SJCRH30 (cell line): ENCODE data around the gene MAP4K5. TPM values are rescaled to one million over a fixed set of nuclear protein-coding genes. Genes with fewer than 3 reads are reported as not detected.
"Not testable (repeated sequence)": the region's sequence is repeated elsewhere in the genome, so short reads cannot be mapped to it uniquely, and the experiment has no call there.

ENCODE experiments used
- DNase-seq, 2 experiments: peaks; one replicate each; pipeline ENCODE4 v3.0.0-alpha.2; 2015 to 2020
- H3K27ac ChIP-seq: fragments of 250-450 bp; sonication (Bioruptor Pico); 2 replicates; pipeline ENCODE4 v1.5.1; 2020; ENCODE audit warnings: mild to moderate bottlenecking, moderate library complexity
- H3K27me3 ChIP-seq: fragments of 250-450 bp; sonication (Bioruptor Pico); 2 replicates; pipeline ENCODE4 v1.5.1; 2020; ENCODE audit warnings: mild to moderate bottlenecking, moderate library complexity
- H3K36me3 ChIP-seq: fragments of 250-450 bp; sonication (Bioruptor Pico); 2 replicates; pipeline ENCODE4 v1.5.1; 2020; ENCODE audit warnings: mild to moderate bottlenecking, moderate library complexity
- H3K4me1 ChIP-seq: fragments of 250-450 bp; sonication (Bioruptor Pico); 2 replicates; pipeline ENCODE4 v1.5.1; 2020; ENCODE audit warnings: mild to moderate bottlenecking, moderate library complexity
- H3K4me3 ChIP-seq: fragments of 250-450 bp; sonication (Bioruptor Pico); 2 replicates; pipeline ENCODE4 v1.5.1; 2020; ENCODE audit warnings: mild to moderate bottlenecking, moderate library complexity
- H3K9me3 ChIP-seq: fragments of 250-450 bp; sonication (Bioruptor Pico); replicated peaks from 2 replicates; pipeline ENCODE4 v1.5.1; 2020; ENCODE audit warnings: mild to moderate bottlenecking, moderate library complexity
- total RNA-seq: library from RNA; depleted of rRNA; stranded (reverse); fragments of >200 nt; shearing (Covaris generic); gene quantifications from 2 replicates; pipeline ENCODE4 v1.2.3, GENCODE V29; 2014

The MAP4K5 gene
- total RNA-seq, 1 experiment from 2014 or later = 57.3 TPM

DNA sequence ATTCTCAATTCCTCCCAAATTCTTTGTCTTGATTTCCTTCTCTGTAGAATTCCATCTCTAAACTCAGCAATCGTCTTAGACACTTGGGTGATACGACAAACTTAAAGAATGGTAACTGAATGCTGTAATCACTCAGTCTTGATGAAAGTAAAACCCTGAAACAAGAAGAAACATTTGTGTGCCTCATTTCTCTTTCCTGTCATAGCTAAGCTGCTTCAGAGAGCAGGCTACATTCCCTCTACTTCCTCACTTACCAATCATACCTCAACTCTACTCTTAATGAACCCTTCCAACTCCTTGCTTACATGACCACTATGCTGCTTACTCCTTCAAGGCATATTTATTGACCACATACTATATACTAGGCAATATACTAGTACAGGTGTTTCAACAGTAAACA lies 8.3 kb downstream of the MAP4K5 start:
- Histone ChIP-seq H3K27ac (no peak overlapping the region), H3K9me3 (no peaks in the 10 kb centered on the region), H3K4me1 (peaks cover 7% of the 10 kb centered on the region; the same call in 1 of the 2 replicates)

DNA sequence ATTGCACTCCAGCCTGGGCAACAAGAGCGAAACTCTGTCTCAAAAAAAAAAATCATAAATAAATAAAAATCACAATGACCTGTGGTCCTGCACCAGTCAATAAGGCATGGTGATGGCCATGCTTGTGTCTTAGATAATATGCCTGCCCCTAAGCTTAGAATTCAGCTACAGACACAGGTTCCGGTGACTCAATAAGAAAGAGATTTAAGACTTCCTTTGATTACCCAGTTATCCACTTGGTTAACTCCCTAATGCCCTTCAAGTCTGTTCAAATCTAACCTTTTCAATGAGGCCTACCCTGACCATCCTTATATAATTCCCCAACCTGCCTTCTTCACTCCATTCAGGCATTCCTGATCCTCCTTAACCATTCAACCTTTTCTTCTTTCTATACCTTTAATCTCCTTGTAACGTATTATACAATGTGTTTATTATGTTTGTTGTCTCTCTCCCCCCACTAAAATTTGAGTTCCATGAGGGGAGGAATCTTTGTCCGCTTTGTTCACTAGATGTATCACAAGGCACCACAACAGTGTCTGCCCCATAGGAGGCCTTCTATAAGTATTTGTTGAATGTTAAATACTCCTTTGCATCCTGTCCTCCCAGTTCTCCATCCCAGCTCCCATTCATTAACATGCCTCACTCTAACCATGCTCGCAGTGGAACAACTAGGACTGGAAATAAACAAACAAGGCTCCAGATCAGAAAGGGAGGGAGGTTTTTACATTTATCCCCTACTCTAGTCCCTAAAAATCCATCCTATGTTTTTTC lies 8.9 kb downstream of the MAP4K5 start:
- H3K27me3 ChIP-seq = no peaks in the 10 kb centered on the region
- no peak overlapping the region for H3K4me3 ChIP-seq
- peaks cover 5% of the 10 kb centered on the region; the same call in 1 of the 2 replicates for H3K36me3 ChIP-seq
- H3K9me3 ChIP-seq = no peaks in the 10 kb centered on the region
- no peak for DNase-seq
- peaks cover 7% of the 10 kb centered on the region; the same call in 1 of the 2 replicates for H3K4me1 ChIP-seq
- H3K27ac ChIP-seq = no peak overlapping the region

More for the DNA sequence above, 8.3 kb downstream of the MAP4K5 start:
- Histone ChIP-seq H3K27me3 (no peaks in the 10 kb centered on the region), H3K4me3 (no peak overlapping the region), H3K36me3 (peaks cover 3% of the 10 kb centered on the region; the same call in 1 of the 2 replicates)
- DNase-seq = no peak

DNA sequence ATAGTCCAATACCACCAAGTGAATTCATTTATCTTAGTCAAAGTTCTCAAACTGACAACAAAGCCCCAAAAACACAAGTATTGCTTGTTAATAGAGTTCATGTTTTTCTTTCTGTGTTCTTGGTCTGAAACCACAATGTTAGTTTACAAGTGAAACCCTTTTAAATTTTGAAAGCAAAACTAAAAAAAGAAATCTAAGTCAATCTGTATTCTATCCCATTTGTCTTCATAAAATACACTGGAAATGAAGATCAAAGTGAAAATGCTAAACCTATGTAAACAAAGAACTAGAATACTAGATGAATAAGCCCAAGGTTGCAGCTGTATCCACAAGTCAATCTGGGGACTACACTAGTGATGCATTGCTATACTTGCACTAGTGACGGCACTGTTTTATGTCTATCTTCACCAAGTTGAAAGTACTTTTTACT lies 10.4 kb downstream of the MAP4K5 start:
- Histone ChIP-seq H3K27ac (no peak overlapping the region), H3K27me3 (no peaks in the 10 kb centered on the region), H3K9me3 (no peaks in the 10 kb centered on the region), H3K4me3 (no peak overlapping the region), H3K4me1 (peaks cover 3% of the 10 kb centered on the region; the same call in 1 of the 2 replicates), H3K36me3 (peaks cover 2% of the 10 kb centered on the region; the same call in 1 of the 2 replicates)
- no peak for DNase-seq

DNA sequence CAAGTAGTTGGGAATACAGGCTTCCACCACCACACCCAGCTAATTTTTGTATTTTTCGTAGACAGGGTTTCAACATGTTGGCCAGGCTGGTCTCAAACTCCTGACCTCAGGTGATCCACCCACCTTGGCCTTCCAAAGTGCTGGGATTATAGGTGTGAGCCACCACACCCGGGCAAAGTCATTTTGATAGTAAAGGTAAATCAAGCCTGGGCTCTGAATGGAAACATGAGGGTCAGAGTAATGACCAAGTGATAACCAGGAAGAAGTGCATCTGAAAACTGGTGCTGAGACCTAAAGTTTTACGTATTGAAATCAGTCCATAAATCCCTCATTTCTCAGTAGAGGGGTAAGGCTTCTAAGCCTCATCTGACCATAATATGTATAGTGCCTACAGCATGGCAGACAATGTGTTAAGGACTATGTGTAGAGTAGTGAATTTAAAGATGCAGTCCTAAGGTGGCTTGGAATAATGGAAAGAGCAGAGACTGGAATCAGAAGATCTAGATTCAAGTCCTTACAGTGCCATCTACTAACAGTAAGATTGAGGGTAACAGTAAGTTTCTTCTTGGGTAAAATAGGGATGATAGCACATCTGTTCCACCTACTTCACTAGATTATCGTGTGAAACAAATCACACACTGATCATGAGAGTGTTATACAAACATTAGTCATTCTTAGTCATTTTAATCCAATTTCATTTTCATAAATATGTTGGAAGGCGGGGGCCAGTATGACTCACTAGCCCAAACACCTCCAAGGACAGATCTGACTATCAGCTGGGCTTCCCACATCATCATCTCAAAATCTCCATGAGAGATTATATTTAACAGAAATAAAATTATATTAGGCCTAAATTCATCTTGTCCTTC lies 11.2 kb downstream of the MAP4K5 start:
- no peak overlapping the region for H3K4me3 ChIP-seq
- H3K27ac ChIP-seq = no peak overlapping the region
- no peaks in the 10 kb centered on the region for H3K27me3 ChIP-seq
- H3K9me3 ChIP-seq = no peaks in the 10 kb centered on the region
- DNase-seq = no peak
- H3K4me1 ChIP-seq = peaks cover 3% of the 10 kb centered on the region; the same call in 1 of the 2 replicates
- H3K36me3 ChIP-seq = peaks cover 4% of the 10 kb centered on the region; the same call in 1 of the 2 replicates

DNA sequence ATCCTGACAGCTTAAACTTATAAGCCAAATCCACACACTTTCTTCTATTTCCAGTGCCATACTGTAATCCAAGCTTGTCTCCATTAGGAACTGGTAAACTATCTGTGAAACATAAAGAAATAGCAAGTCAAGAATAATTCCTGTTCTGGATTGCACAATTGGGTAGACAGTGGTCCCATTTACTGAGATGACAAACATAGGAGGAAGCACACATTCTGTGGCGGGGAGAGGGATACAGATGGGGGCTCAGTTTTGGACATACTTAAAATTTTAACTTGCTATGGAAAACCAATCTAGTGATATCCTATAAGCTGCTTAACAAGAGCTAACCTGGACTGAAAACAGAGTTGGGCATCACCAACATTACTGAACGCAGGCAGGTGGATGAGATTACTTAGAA lies 16.3 kb downstream of the MAP4K5 start:
- H3K27me3 ChIP-seq = no peaks in the 10 kb centered on the region
- no peak overlapping the region for H3K27ac ChIP-seq
- H3K36me3 ChIP-seq = peaks cover 7% of the 10 kb centered on the region; the same call in 1 of the 2 replicates
- H3K4me3 ChIP-seq = no peak overlapping the region
- no peaks in the 10 kb centered on the region for H3K4me1 ChIP-seq
- DNase-seq = no peak
- H3K9me3 ChIP-seq = no peaks in the 10 kb centered on the region

DNA sequence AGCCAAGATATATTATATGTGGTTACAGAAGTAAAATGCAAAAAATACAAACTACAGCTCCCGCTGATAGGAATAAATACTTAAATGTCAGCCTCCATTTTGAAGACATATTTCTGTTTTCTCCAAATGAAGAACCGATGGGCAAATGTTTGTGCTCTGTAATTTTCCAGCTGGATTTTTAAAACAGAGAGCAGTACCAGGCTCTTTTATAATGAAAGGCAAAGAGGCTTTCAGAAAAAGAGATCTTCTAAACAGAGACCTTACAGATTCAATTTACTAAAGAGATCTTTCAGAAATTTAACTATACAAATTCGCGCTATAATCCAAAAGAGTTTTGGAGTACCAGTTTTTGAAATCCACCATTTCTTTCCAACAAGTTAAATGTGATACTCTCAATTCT lies 19.9 kb downstream of the MAP4K5 start:
- Histone ChIP-seq H3K9me3 (no peaks in the 10 kb centered on the region), H3K4me1 (no peaks in the 10 kb centered on the region), H3K36me3 (peaks cover 5% of the 10 kb centered on the region), H3K27me3 (no peaks in the 10 kb centered on the region), H3K27ac (no peak overlapping the region), H3K4me3 (no peak overlapping the region)
- DNase-seq = no peak

DNA sequence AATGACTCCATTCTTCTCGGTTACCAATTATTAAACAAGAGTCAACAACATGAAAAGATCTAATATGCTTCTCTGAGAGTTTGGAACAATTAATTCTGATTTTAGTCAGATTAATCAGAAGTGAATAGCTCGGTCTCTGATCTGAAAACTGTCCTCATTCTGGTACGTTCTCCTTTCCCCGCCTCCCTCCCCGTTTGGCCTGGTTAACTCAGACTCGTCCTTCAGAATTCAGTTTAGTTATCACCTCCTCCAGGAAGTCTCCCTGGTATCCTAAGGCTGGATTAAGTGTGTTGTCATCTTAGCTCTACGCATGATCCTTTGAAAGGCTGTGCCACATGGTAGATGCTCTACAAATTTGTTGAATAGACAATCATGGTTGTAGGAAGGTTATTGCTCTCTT lies 22.2 kb downstream of the MAP4K5 start:
- no peak overlapping the region for H3K4me3 ChIP-seq
- H3K4me1 ChIP-seq = no peaks in the 10 kb centered on the region
- DNase-seq = no peak
- H3K27ac ChIP-seq = no peak overlapping the region
- H3K27me3 ChIP-seq = no peaks in the 10 kb centered on the region
- no peaks in the 10 kb centered on the region; the same call in 1 of the 2 replicates for H3K36me3 ChIP-seq
- H3K9me3 ChIP-seq = no peaks in the 10 kb centered on the region

DNA sequence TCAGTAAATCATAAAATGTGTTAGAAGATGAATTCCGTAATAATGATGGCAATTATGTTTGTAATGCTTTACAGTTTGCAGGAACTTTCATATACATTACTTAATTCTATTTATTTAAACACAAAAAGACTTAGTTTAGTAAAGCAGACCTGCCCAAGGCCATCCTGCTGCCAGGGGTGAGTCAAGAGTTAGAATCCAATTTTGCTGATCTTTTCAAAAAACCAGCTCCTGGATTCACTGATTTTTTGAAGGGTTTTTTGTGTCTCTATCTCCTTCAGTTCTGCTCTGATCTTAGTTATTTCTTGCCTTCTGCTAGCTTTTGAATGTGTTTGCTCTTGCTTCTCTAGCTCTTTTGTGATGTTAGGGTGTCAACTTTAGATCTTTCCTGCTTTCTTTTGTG lies 25.3 kb downstream of the MAP4K5 start:
- not testable (repeated sequence) for H3K27me3 ChIP-seq, H3K4me1 ChIP-seq, H3K27ac ChIP-seq, DNase-seq, H3K4me3 ChIP-seq, H3K9me3 ChIP-seq
- H3K36me3 ChIP-seq = peaks cover 13% of the 10 kb centered on the region

DNA sequence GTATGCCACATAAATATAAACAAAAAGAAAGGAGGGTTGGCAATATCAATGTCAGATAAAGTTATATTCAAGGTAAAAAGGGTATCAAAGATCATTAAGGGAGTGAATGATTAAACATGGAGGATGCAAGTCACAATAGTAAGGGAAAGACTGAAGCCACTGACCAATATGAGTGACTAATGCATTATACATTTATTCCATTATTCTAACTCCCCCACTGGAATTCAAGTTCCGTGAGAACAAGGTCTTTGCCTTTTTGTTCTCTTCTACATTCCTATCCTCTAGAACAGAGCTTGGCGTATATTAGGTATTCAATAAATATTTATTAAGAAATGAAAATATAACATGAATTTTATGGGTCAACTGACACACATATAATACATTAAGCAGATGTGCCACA lies 30.7 kb downstream of the MAP4K5 start:
- H3K9me3 ChIP-seq = no peaks in the 10 kb centered on the region
- DNase-seq = no peak
- peaks cover 25% of the 10 kb centered on the region for H3K36me3 ChIP-seq
- no peaks in the 10 kb centered on the region for H3K27me3 ChIP-seq
- H3K4me3 ChIP-seq = no peak overlapping the region
- H3K27ac ChIP-seq = no peak overlapping the region
- H3K4me1 ChIP-seq = no peaks in the 10 kb centered on the region

DNA sequence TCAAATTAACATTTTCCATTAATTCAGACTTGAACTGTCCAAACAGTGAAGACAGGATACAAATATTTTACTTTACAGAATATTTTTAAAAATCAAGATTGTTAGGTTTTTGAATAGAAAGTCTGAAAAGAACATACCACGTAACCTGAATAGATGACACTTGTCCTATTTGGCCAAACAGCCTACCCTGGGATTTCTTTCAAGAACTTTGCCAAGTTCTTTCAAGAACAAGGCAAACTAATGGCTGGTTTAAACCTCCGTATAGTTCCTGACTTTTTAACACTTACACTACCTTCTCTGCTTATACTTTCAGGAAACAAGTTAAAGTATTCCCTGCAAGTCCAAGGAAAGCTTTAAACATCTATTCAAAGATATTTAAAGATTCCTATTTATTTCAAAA lies 35.0 kb downstream of the MAP4K5 start:
- no peaks in the 10 kb centered on the region for H3K4me1 ChIP-seq
- no peaks in the 10 kb centered on the region for H3K27me3 ChIP-seq
- no peak for DNase-seq
- H3K36me3 ChIP-seq = peaks cover 19% of the 10 kb centered on the region
- H3K9me3 ChIP-seq = no peaks in the 10 kb centered on the region
- H3K4me3 ChIP-seq = no peak overlapping the region
- H3K27ac ChIP-seq = no peak overlapping the region

DNA sequence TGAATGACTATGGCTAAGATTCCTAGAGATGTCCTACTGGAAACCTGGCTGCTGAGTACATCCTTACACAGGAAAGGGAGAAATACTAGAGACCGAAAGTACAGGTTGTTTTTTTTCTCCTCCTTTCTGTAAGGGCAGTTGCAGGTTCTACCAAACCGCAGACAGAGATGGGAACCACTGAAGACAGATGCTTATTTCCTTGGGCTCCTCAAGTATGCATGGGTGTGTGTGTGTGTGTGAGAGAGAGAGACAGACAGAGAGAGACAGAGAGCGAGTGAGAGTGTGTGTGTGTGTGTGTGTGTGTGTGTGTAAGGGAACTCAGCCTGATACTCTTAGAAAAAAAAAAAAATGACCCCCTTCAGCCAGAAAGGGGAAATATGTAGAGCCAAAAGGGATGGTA lies 42.5 kb downstream of the MAP4K5 start:
- no peaks in the 10 kb centered on the region for H3K4me1 ChIP-seq
- no peak overlapping the region for H3K4me3 ChIP-seq
- H3K27me3 ChIP-seq = no peaks in the 10 kb centered on the region
- no peak overlapping the region for H3K27ac ChIP-seq
- no peaks in the 10 kb centered on the region for H3K9me3 ChIP-seq
- no peak for DNase-seq
- H3K36me3 ChIP-seq = peaks cover 17% of the 10 kb centered on the region

DNA sequence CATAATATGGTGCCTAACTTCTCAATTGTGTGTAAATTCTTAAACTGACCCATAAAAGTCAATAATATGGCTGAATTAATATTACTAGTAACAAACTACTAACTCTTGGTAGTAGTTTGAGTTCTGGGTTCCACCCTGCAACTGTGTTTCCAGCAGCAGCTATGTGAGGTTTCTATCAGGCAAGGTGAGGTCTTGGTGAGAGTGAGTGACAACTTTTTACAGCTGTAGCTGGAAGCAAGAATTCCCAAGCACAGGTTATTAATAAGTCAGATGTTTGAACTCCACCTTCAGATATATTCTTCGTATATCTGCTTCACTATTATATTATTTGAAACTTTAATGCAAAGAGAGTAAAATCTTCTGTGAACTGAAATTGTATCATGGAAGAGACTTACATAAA lies 43.8 kb downstream of the MAP4K5 start:
- DNase-seq = no peak
- Histone ChIP-seq H3K27me3 (no peaks in the 10 kb centered on the region), H3K4me3 (no peak overlapping the region), H3K4me1 (no peaks in the 10 kb centered on the region), H3K27ac (no peak overlapping the region), H3K9me3 (no peaks in the 10 kb centered on the region), H3K36me3 (peaks cover 16% of the 10 kb centered on the region)

DNA sequence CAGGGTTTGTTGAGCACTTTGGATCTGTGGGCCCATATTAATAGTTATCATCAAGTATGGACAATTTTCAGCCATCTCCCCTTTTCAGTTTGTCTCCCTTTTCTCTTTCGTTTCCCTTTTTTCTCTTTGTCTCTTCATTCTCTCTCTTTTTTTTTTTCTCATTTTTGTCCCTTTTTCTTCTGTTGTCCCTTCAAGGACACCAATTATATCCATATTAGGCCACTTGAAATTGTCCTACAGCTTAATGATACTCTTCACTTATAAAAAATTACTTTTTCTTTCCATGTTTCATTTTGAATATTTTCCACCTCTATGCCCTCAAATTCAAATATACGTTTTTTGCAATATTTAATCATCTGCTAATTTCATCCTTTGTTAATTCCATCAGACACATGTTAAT lies 53.3 kb downstream of the MAP4K5 start:
- Histone ChIP-seq H3K27me3 (no peaks in the 10 kb centered on the region), H3K9me3 (peaks cover 16% of the 10 kb centered on the region; the same call in 1 of the 2 replicates), H3K27ac (no peak overlapping the region), H3K4me3 (no peak overlapping the region), H3K4me1 (no peaks in the 10 kb centered on the region), H3K36me3 (peaks cover 56% of the 10 kb centered on the region)
- DNase-seq = no peak

DNA sequence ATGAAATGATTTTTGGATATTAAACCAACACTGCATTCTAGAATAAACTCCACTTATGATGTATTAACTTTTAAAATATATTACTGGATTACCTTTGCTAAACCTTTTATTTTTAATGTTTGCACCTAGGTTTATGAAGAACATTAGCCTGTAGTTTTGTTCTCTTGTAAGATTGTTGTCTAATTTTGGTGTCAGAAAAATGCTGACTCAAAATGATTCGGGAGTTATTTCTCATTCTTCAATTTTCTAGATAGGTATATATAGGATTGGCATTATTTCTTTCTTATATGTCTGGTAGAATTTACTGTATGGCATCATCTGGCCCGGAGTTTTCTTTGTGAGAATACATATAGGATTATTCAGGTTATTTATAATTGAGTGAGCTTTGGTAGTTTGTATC lies 54.6 kb downstream of the MAP4K5 start:
- Histone ChIP-seq H3K27ac (no peak overlapping the region), H3K36me3 (peaks cover 61% of the 10 kb centered on the region), H3K4me1 (no peaks in the 10 kb centered on the region), H3K4me3 (no peak overlapping the region), H3K27me3 (no peaks in the 10 kb centered on the region), H3K9me3 (peaks cover 22% of the 10 kb centered on the region)
- DNase-seq = no peak

DNA sequence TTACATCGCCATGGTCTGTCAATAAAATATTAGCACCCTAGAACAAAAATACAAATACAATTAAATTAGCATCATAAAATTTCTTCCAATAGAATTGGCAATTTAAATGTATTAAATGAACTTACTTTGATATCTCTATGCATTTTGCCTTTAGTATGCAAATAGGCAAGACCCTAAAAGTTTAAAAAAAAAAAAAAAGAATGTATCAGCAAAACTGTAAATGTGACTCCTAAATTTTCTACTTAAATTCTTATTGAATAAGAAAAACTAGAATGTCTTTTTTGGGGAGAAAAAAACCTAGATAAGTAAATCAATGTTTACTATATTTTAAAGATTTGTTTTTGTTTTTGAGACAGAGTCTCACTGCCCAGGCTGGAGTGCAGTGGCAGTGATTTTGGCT lies 56.2 kb downstream of the MAP4K5 start:
- no peaks in the 10 kb centered on the region for H3K27me3 ChIP-seq
- H3K4me1 ChIP-seq = no peaks in the 10 kb centered on the region
- H3K27ac ChIP-seq = no peak overlapping the region
- H3K36me3 ChIP-seq = peaks cover 63% of the 10 kb centered on the region
- no peak overlapping the region for H3K4me3 ChIP-seq
- DNase-seq = no peak
- H3K9me3 ChIP-seq = peaks cover 31% of the 10 kb centered on the region
